PFSK-1 (cell line): Measurements from ENCODE around the gene DCLRE1A.

Source experiments
- SIN3A ChIP-seq: IDR thresholded peaks from 2 replicates; pipeline ENCODE4 v1.6.1; 2012; ENCODE audit warnings: mild to moderate bottlenecking, low read length, moderate library complexity, borderline replicate concordance; ENCODE audit not compliant: insufficient read depth
- TF ChIP-seq, protein P1 (sequence below), 2 experiments: IDR thresholded peaks; 2 replicates each; pipeline versions ENCODE4 v1.6.1 to v1.8.0; 2011 to 2012; ENCODE audit warnings: low read depth in 2 of 2, low read length in 2 of 2, control low read depth in 1 of 2, inconsistent platforms in 1 of 2, mild to moderate bottlenecking in 1 of 2, moderate library complexity in 1 of 2; ENCODE audit not compliant: insufficient read depth in 1 of 2

DNA sequence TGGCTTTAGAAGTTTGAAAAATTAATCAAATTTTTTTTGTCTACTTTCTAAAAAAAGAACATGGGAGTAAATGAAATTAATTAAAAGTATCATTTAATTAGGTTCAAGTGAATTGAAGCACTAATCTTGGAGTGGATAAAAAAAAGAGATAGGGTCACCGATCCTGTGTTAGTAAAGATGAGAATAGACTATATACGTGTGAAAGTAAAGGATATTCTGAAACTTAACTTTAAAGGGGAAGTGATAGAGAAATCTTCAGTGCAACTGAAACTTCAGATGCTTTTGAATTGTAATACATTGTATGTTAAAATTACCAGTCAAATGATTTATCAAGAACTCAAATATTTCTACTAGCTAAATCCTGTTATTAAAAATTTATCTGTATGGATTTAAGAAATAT, 5.4 kb upstream of the DCLRE1A start:
- TF ChIP-seq, protein P1, sequence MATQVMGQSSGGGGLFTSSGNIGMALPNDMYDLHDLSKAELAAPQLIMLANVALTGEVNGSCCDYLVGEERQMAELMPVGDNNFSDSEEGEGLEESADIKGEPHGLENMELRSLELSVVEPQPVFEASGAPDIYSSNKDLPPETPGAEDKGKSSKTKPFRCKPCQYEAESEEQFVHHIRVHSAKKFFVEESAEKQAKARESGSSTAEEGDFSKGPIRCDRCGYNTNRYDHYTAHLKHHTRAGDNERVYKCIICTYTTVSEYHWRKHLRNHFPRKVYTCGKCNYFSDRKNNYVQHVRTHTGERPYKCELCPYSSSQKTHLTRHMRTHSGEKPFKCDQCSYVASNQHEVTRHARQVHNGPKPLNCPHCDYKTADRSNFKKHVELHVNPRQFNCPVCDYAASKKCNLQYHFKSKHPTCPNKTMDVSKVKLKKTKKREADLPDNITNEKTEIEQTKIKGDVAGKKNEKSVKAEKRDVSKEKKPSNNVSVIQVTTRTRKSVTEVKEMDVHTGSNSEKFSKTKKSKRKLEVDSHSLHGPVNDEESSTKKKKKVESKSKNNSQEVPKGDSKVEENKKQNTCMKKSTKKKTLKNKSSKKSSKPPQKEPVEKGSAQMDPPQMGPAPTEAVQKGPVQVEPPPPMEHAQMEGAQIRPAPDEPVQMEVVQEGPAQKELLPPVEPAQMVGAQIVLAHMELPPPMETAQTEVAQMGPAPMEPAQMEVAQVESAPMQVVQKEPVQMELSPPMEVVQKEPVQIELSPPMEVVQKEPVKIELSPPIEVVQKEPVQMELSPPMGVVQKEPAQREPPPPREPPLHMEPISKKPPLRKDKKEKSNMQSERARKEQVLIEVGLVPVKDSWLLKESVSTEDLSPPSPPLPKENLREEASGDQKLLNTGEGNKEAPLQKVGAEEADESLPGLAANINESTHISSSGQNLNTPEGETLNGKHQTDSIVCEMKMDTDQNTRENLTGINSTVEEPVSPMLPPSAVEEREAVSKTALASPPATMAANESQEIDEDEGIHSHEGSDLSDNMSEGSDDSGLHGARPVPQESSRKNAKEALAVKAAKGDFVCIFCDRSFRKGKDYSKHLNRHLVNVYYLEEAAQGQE (IDR thresholded peaks at IDR 0.05; ENCODE audit: insufficient read depth in 1 of 2, low read depth in 2 of 2, low read length in 2 of 2) = no peak
- TF ChIP-seq SIN3A = no peak
